Tibial nerve (tissue), 4 donors: ENCODE measurements around the gene THOC1. TPM values are rescaled to one million over a fixed set of nuclear protein-coding genes. Genes with fewer than 3 reads are reported as not detected.

Source experiments
- DNase-seq, 2 donors: peaks; one replicate each; pipeline ENCODE4 v3.0.0-alpha.2; 2019; ENCODE audit warnings: low spot score in 2 of 2
- H3K27ac ChIP-seq, 4 donors: fragments of 200-600 bp; sonication (generic) in 3 of 4; one replicate each; pipeline ENCODE4 v1.5.1; 2017 to 2019; ENCODE audit warnings: mild to moderate bottlenecking in 1 of 4
- H3K27me3 ChIP-seq, 2 donors: fragments of 200-600 bp; sonication (generic) in 1 of 2; one replicate each; pipeline versions ENCODE4 v1.5.1 to v1.6.0; 2017 to 2019
- H3K36me3 ChIP-seq, 3 donors: fragments of 200-600 bp; sonication (generic); one replicate each; pipeline ENCODE4 v1.5.1; 2018 to 2019
- H3K4me1 ChIP-seq, 4 donors: fragments of 200-600 bp; sonication (generic) in 3 of 4; one replicate each; pipeline ENCODE4 v1.5.1; 2017 to 2019
- H3K4me3 ChIP-seq, 4 donors: fragments of 200-600 bp; sonication (generic) in 3 of 4; one replicate each; pipeline ENCODE4 v1.5.1; 2017 to 2019; ENCODE audit warnings: mild to moderate bottlenecking in 1 of 4, moderate library complexity in 1 of 4
- H3K9me3 ChIP-seq, 4 donors: fragments of 200-600 bp; sonication (generic) in 3 of 4; one replicate each; pipeline ENCODE4 v1.5.1; 2017 to 2019
- CTCF ChIP-seq, 5 experiments: fragments of 200-600 bp in 3 of 5; fragments of 450-650 bp in 2 of 5; sonication (generic) in 3 of 5; IDR thresholded peaks; one replicate each; pipeline ENCODE4 v1.5.1; 2016 to 2019; ENCODE audit warnings: antibody characterized with exemption in 5 of 5, mild to moderate bottlenecking in 3 of 5, moderate library complexity in 2 of 5
- EP300 ChIP-seq, 2 donors: sonication (generic); formaldehyde crosslinking; IDR thresholded peaks; one replicate each; pipeline ENCODE4 v1.6.1; 2017; ENCODE audit warnings: antibody characterized with exemption in 2 of 2, mild to moderate bottlenecking in 1 of 2
- POLR2A ChIP-seq, 2 donors: fragments of 450-650 bp; IDR thresholded peaks; one replicate each; pipeline ENCODE4 v1.6.1; 2017; ENCODE audit warnings: antibody characterized with exemption in 2 of 2, mild to moderate bottlenecking in 2 of 2, moderate library complexity in 2 of 2
- WGBS, 2 donors: methylation state at CpG; one replicate each; pipeline ENCODE4 v1.1.5; 2018; 5-methylcytosine and 5-hydroxymethylcytosine counted together
- total RNA-seq, 4 donors: library from RNA; depleted of rRNA; stranded (reverse); fragments of >200 nt; gene quantifications; one replicate each; pipeline ENCODE4 v1.1.0, GENCODE V29; 2016

Gene THOC1
- total RNA-seq, 4 donors from 2014 or later: 43.3 to 53.4 (median 50.7) TPM

GRCh38 chr18:269480-270095 lies 1.7 kb upstream of the THOC1 start:
- 73 to 77% methylated on average over 6 of the region's 6 CpGs for WGBS, 2 donors
- H3K4me3 ChIP-seq: no peak overlapping the region
- H3K27me3 ChIP-seq: no peaks in the 10 kb centered on the region

GRCh38 chr18:267380-267687 lies 513 bp downstream of the THOC1 start:
- WGBS, 2 donors: 0% methylated on average over 9 of the region's 9 CpGs
- peak overlapping the region; percentile 74 to 94 (median 92) for H3K27ac ChIP-seq
- H3K4me1 ChIP-seq: peaks cover 0 to 29% (median 14%) of the 10 kb centered on the region in 4 donors
- H3K36me3 ChIP-seq: peaks cover 0 to 27% (median 12%) of the 10 kb centered on the region in 3 donors
- no peaks in the 10 kb centered on the region for H3K9me3 ChIP-seq
- no peak for DNase-seq
- peak overlapping the region; percentile 80 to 92 (median 88) for H3K4me3 ChIP-seq
- H3K27me3 ChIP-seq: no peaks in the 10 kb centered on the region
- TF ChIP-seq POLR2A (IDR thresholded peaks at IDR 0.05) (no peak), CTCF (IDR thresholded peaks at IDR 0.05) (no peak), EP300 (IDR thresholded peaks at IDR 0.05) (no peak)

More at GRCh38 chr18:269480-270095, 1.7 kb upstream of the THOC1 start:
- no peak for DNase-seq
- peaks cover 0 to 4% (median 0%) of the 10 kb centered on the region in 3 donors for H3K36me3 ChIP-seq
- peaks cover 0 to 29% (median 14%) of the 10 kb centered on the region in 4 donors for H3K4me1 ChIP-seq
- no peaks in the 10 kb centered on the region for H3K9me3 ChIP-seq
- no peak overlapping the region for H3K27ac ChIP-seq
- TF ChIP-seq EP300 (IDR thresholded peaks at IDR 0.05) (no peak), CTCF (IDR thresholded peaks at IDR 0.05) (no peak), POLR2A (IDR thresholded peaks at IDR 0.05) (no peak)

GRCh38 chr18:261398-262073 lies 6.3 kb downstream of the THOC1 start:
- Histone ChIP-seq H3K4me1 (peaks cover 0 to 8% (median 2%) of the 10 kb centered on the region in 4 donors), H3K27me3 (no peaks in the 10 kb centered on the region), H3K9me3 (no peaks in the 10 kb centered on the region), H3K27ac (no peak overlapping the region), H3K4me3 (no peak overlapping the region), H3K36me3 (peaks cover 0 to 80% (median 27%) of the 10 kb centered on the region in 3 donors)
- DNase-seq: no peak
- 90 to 97% methylated on average over 2 of the region's 2 CpGs for WGBS, 2 donors
- TF ChIP-seq CTCF (IDR thresholded peaks at IDR 0.05): no peak
- no peak for TF ChIP-seq EP300 (IDR thresholded peaks at IDR 0.05)
- no peak for TF ChIP-seq POLR2A (IDR thresholded peaks at IDR 0.05)

- TF ChIP-seq POLR2A (IDR thresholded peaks at IDR 0.05) (no peak), CTCF (IDR thresholded peaks at IDR 0.05) (no peak), EP300 (IDR thresholded peaks at IDR 0.05) (no peak)
- Histone ChIP-seq H3K9me3 (no peaks in the 10 kb centered on the region), H3K4me1 (no peaks in the 10 kb centered on the region), H3K27me3 (no peaks in the 10 kb centered on the region), H3K4me3 (no peak overlapping the region), H3K36me3 (peaks cover 0 to 90% (median 30%) of the 10 kb centered on the region in 3 donors), H3K27ac (no peak overlapping the region)
- 74 to 77% methylated on average over 2 of the region's 2 CpGs for WGBS, 2 donors
- DNase-seq: no peak
Observed at GRCh38 chr18:260547-260946, 7.3 kb downstream of the THOC1 start.

- Histone ChIP-seq H3K4me3 (no peak overlapping the region), H3K36me3 (peaks cover 0 to 96% (median 29%) of the 10 kb centered on the region in 3 donors), H3K27ac (no peak overlapping the region), H3K27me3 (no peaks in the 10 kb centered on the region), H3K4me1 (no peaks in the 10 kb centered on the region), H3K9me3 (no peaks in the 10 kb centered on the region)
- no peak for DNase-seq
- TF ChIP-seq EP300 (IDR thresholded peaks at IDR 0.05): no peak
- TF ChIP-seq POLR2A (IDR thresholded peaks at IDR 0.05): no peak
- no peak for TF ChIP-seq CTCF (IDR thresholded peaks at IDR 0.05)
- WGBS, 2 donors: 98% methylated on average over 4 of the region's 4 CpGs
Observed at GRCh38 chr18:255171-255570, 12.7 kb downstream of the THOC1 start.
